HCT116 (cell line): ENCODE measurements around the gene CRACDL. TPM values are rescaled to one million over a fixed set of nuclear protein-coding genes. Genes with fewer than 3 reads are reported as not detected.

Source experiments
- ATAC-seq: fragments of 200-7000 bp; cut with Tn5 transposase; 2 replicates; pipeline ENCODE4 v1.9.1; 2020; ENCODE audit warnings: mild to moderate bottlenecking, moderate library complexity
- BruUV-seq: library from RNA; stranded (reverse); fragments of 400-500 nt; replicated peaks from 2 replicates; lab custom pipeline; 2021; lab: Mats Ljungman, UMichigan
- CTCF ChIA-PET: fragments of 300-600 bp; sonication (Branson Sonifier 250); formaldehyde crosslinking; loops from one replicate; lab custom pipeline; 2021; ENCODE audit warnings: antibody characterized with exemption; lab: Charles Lee
- POLR2A ChIA-PET: fragments of 300-600, 350-600 bp; sonication (Branson Sonifier 250); formaldehyde crosslinking; loops from one replicate; lab custom pipeline; 2021; ENCODE audit warnings: antibody characterized with exemption; lab: Charles Lee
- RAD21 ChIA-PET, 2 experiments: fragments of 300-600 bp; sonication (Branson Sonifier 250); formaldehyde crosslinking; loops; one replicate each; lab custom pipeline; 2023; ENCODE audit warnings: low total read pairs in 2 of 2; ENCODE audit not compliant: uncharacterized antibody in 2 of 2, unreplicated experiment in 2 of 2, low non-redundant PET in 1 of 2; lab: Charles Lee
- DNase-seq: peaks from one replicate; pipeline ENCODE4 v3.0.0-alpha.2; 2010; ENCODE audit warnings: low read depth, low spot score
- H2AFZ ChIP-seq: fragments of 200-600 bp; shearing (Covaris generic), sonication (generic); 2 replicates; pipeline ENCODE4 v1.6.1; 2017; ENCODE audit warnings: low read depth, mixed run types, mixed read lengths, antibody characterized with exemption, low read length; ENCODE audit not compliant: poor library complexity, severe bottlenecking
- H3K27ac ChIP-seq: 2 replicates; pipeline ENCODE4 v1.5.1; 2012; ENCODE audit warnings: low read depth, low read length
- H3K27me3 ChIP-seq: fragments of 200-600 bp; sonication (generic); 2 replicates; pipeline ENCODE4 v1.6.1; 2016; ENCODE audit warnings: mixed run types, low read length, mixed read lengths; ENCODE audit not compliant: insufficient read depth
- H3K36me3 ChIP-seq, 2 experiments: fragments of 200-500 bp in 1 of 2; fragments of 200-600 bp in 1 of 2; sonication (Bioruptor generic) in 1 of 2; sonication (generic) in 1 of 2; 2 replicates each; pipeline versions ENCODE4 v1.5.1 to v1.6.1; 2014 to 2016; ENCODE audit warnings: low read length in 2 of 2, inconsistent platforms in 1 of 2, mixed read lengths in 1 of 2, mixed run types in 1 of 2; ENCODE audit not compliant: insufficient read depth in 2 of 2, control insufficient read depth in 1 of 2
- H3K4me1 ChIP-seq, 2 experiments: fragments of 200-600 bp in 1 of 2; sonication (generic) in 1 of 2; 2 replicates each; pipeline versions ENCODE4 v1.5.1 to v1.6.1; 2012 to 2017; ENCODE audit warnings: low read length in 2 of 2, inconsistent platforms in 1 of 2, mild to moderate bottlenecking in 1 of 2, mixed read lengths in 1 of 2, mixed run types in 1 of 2, moderate library complexity in 1 of 2; ENCODE audit not compliant: insufficient read depth in 2 of 2, control insufficient read depth in 1 of 2
- H3K4me2 ChIP-seq: fragments of 200-600 bp; sonication (generic); 2 replicates; pipeline ENCODE4 v1.6.1; 2017; ENCODE audit warnings: mixed run types, low read length, mixed read lengths
- H3K4me3 ChIP-seq, 2 experiments: fragments of 200-600 bp in 1 of 2; sonication (generic) in 1 of 2; replicated peaks in 1 of 2; 2 replicates each; pipeline ENCODE4 v1.5.1; 2011 to 2016; ENCODE audit warnings: low read length in 2 of 2, control low read depth in 1 of 2, low read depth in 1 of 2, mild to moderate bottlenecking in 1 of 2, mixed read lengths in 1 of 2, mixed run types in 1 of 2
- H3K79me2 ChIP-seq: fragments of 200-600 bp; sonication (generic); 2 replicates; pipeline ENCODE4 v1.6.1; 2017; ENCODE audit warnings: mild to moderate bottlenecking, mixed run types, low read length, moderate library complexity, mixed read lengths; ENCODE audit not compliant: insufficient read depth
- H3K9ac ChIP-seq: fragments of 200-600 bp; sonication (generic); 2 replicates; pipeline ENCODE4 v1.6.1; 2016; ENCODE audit warnings: low read length, mixed read lengths
- H3K9me2 ChIP-seq: fragments of 200-600 bp; sonication (generic), shearing (Covaris generic); 2 replicates; pipeline ENCODE4 v1.6.1; 2017; ENCODE audit warnings: mixed run types, mild to moderate bottlenecking, moderate library complexity; ENCODE audit not compliant: insufficient read depth
- H3K9me3 ChIP-seq, 2 experiments: fragments of 200-500 bp in 1 of 2; fragments of 200-600 bp in 1 of 2; sonication (Bioruptor generic) in 1 of 2; sonication (generic) in 1 of 2; 2 replicates each; pipeline ENCODE4 v1.6.1; 2014 to 2017; ENCODE audit warnings: low read length in 2 of 2, mixed read lengths in 2 of 2, inconsistent platforms in 1 of 2, low read depth in 1 of 2, mild to moderate bottlenecking in 1 of 2, mixed run types in 1 of 2, moderate library complexity in 1 of 2; ENCODE audit not compliant: control insufficient read depth in 1 of 2, insufficient read depth in 1 of 2
- H4K20me1 ChIP-seq: fragments of 200-600 bp; sonication (generic), shearing (Covaris generic); 2 replicates; pipeline ENCODE4 v1.6.1; 2017; ENCODE audit warnings: mixed run types, mild to moderate bottlenecking, moderate library complexity; ENCODE audit not compliant: insufficient read depth
- ATF3 ChIP-seq: IDR thresholded peaks from 2 replicates; pipeline ENCODE4 v1.6.1; 2012
- CBX3 ChIP-seq: IDR thresholded peaks from 2 replicates; pipeline ENCODE4 v1.6.1; 2012; ENCODE audit warnings: low read depth
- CEBPB ChIP-seq: IDR thresholded peaks from 2 replicates; pipeline ENCODE4 v1.6.1; 2012; ENCODE audit warnings: low read depth
- ELF1 ChIP-seq: IDR thresholded peaks from 2 replicates; pipeline ENCODE4 v1.6.1; 2012; ENCODE audit warnings: low read depth, borderline replicate concordance
- EZH2phosphoT487 ChIP-seq: fragments of 200-600 bp; IDR thresholded peaks from 2 replicates; pipeline ENCODE4 v1.6.1; 2018; ENCODE audit warnings: antibody characterized with exemption, borderline replicate concordance
- FOSL1 ChIP-seq: IDR thresholded peaks from 2 replicates; pipeline ENCODE4 v1.6.1; 2012; ENCODE audit warnings: low read depth
- JUND ChIP-seq: IDR thresholded peaks from 2 replicates; pipeline ENCODE4 v1.6.1; 2012
- MAX ChIP-seq: IDR thresholded peaks from 2 replicates; pipeline ENCODE4 v1.6.1; 2012
- POLR2AphosphoS5 ChIP-seq: IDR thresholded peaks from 2 replicates; pipeline ENCODE4 v1.6.1; 2011; ENCODE audit warnings: mild to moderate bottlenecking, low read depth, low read length, moderate library complexity
- RAD21 ChIP-seq: IDR thresholded peaks from 2 replicates; pipeline ENCODE4 v1.6.1; 2012; ENCODE audit warnings: low read depth, mild to moderate bottlenecking
- REST ChIP-seq: IDR thresholded peaks from 2 replicates; pipeline ENCODE4 v1.6.1; 2012; ENCODE audit warnings: low read depth
- SIN3A ChIP-seq: IDR thresholded peaks from 2 replicates; pipeline ENCODE4 v1.6.1; 2012; ENCODE audit warnings: low read depth
- SRF ChIP-seq: IDR thresholded peaks from 2 replicates; pipeline ENCODE4 v1.6.1; 2012; ENCODE audit warnings: low read depth
- TCF7L2 ChIP-seq: IDR thresholded peaks from 2 replicates; pipeline ENCODE4 v1.7.0; 2011; ENCODE audit warnings: borderline replicate concordance, inconsistent platforms; ENCODE audit not compliant: insufficient read depth, insufficient read length; ENCODE audit errors: extremely low read depth
- YY1 ChIP-seq: IDR thresholded peaks from 2 replicates; pipeline ENCODE4 v1.6.1; 2011; ENCODE audit warnings: low read length, low read depth, moderate library complexity, mild to moderate bottlenecking; ENCODE audit not compliant: insufficient replicate concordance; ENCODE audit errors: extremely low read depth
- ZBTB33 ChIP-seq: IDR thresholded peaks from 2 replicates; pipeline ENCODE4 v1.6.1; 2011; ENCODE audit warnings: mild to moderate bottlenecking, low read length, moderate library complexity; ENCODE audit not compliant: insufficient replicate concordance; ENCODE audit errors: extremely low read depth
- ZFX ChIP-seq: fragments of 450-650 bp; IDR thresholded peaks from 2 replicates; pipeline ENCODE4 v1.6.1; 2017
- ZNF274 ChIP-seq: fragments of 200-500 bp; sonication (Bioruptor generic); IDR thresholded peaks from 2 replicates; pipeline ENCODE4 v1.6.1; 2014; ENCODE audit warnings: mild to moderate bottlenecking, low read depth, low read length, inconsistent platforms
- intact Hi-C: fragments of 100-400 bp; cut with micrococcal nuclease; formaldehyde crosslinking; loops from 2 replicates; pipeline ENCODE4 v1.10.0; 2022
- total RNA-seq: library from RNA; stranded (reverse); gene quantifications from one replicate; pipeline ENCODE4 v1.2.1, GENCODE V29; 2021; ENCODE audit not compliant: unreplicated experiment

Gene CRACDL
- total RNA-seq, 1 experiment from 2014 or later, result 1.1 TPM

GRCh38 chr2:98748292-98749065 is 187.5 kb downstream of the CRACDL start:
- no peak for DNase-seq
- Histone ChIP-seq H2AFZ (no peak overlapping the region), H3K36me3 (no peaks in the 10 kb centered on the region), H3K27ac (no peak overlapping the region), H3K9me3 (no peaks in the 10 kb centered on the region), H3K4me2 (no peak overlapping the region), H3K4me1 (peaks cover 0 to 4% of the 10 kb centered on the region in 2 experiments; a peak in 1 of 4 replicates), H4K20me1 (no peaks in the 10 kb centered on the region), H3K9me2 (no peaks in the 10 kb centered on the region), H3K27me3 (no peaks in the 10 kb centered on the region), H3K9ac (no peak overlapping the region), H3K79me2 (no peaks in the 10 kb centered on the region), H3K4me3 (no peak overlapping the region)
- POLR2A ChIA-PET, result no interaction called here
- no peak for ATAC-seq
- RAD21 ChIA-PET, result no interaction called here
- CTCF ChIA-PET, result no interaction called here
- TF ChIP-seq CBX3 (no peak), YY1 (no peak), FOSL1 (no peak), POLR2AphosphoS5 (no peak), MAX (no peak), SIN3A (no peak), ZNF274 (no peak), ZFX (no peak), ELF1 (no peak), REST (no peak), EZH2phosphoT487 (no peak), ZBTB33 (no peak), JUND (no peak), ATF3 (no peak), TCF7L2 (no peak), CEBPB (no peak), SRF (no peak), RAD21 (no peak)
- BruUV-seq, result no TSS peak
- intact Hi-C loops, result no loop called here
